Thyroid gland (tissue), 4 donors: ENCODE measurements around the gene FERMT1.

Experiments used
- CTCF ChIP-seq, 6 experiments: fragments of 200-600 bp in 3 of 6; fragments of 450-650 bp in 3 of 6; sonication (generic) in 3 of 6; IDR thresholded peaks; one replicate each; pipeline ENCODE4 v1.5.1; 2016 to 2019; ENCODE audit warnings: antibody characterized with exemption in 6 of 6, mild to moderate bottlenecking in 2 of 6, inconsistent platforms in 1 of 6, moderate library complexity in 1 of 6
- POLR2A ChIP-seq, 2 donors: fragments of 450-650 bp; IDR thresholded peaks; one replicate each; pipeline ENCODE4 v1.6.1; 2017; ENCODE audit warnings: antibody characterized with exemption in 2 of 2, mild to moderate bottlenecking in 2 of 2, moderate library complexity in 1 of 2

DNA sequence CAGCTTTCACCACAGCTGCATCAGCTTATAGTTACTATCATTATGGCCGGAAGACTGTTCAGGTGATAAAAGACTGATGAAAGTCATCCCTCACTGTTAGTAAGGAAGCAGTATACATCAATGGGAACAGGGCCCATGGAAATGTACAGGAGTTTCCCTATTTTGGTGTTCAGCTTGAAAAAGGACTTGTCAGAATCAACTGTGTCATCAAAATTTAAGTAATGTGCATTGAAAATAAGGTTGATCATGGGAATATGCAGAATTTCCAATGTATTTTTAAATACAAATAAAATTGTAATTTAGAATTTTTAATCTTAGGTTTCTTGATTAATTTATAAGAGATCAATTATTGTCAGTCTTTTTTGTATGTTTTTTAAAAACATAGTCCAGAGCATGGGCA lies 85.7 kb downstream of the FERMT1 start:
- no peak for TF ChIP-seq CTCF (IDR thresholded peaks at IDR 0.05)
- no peak for TF ChIP-seq POLR2A (IDR thresholded peaks at IDR 0.05)
